ENCODE measurements around the gene ANKS1B. TPM values are rescaled to one million over a fixed set of nuclear protein-coding genes. Genes with fewer than 3 reads are reported as not detected.

The ANKS1B gene
- total RNA-seq, 1 experiment from 2014 or later, result 5.8 TPM

DNA sequence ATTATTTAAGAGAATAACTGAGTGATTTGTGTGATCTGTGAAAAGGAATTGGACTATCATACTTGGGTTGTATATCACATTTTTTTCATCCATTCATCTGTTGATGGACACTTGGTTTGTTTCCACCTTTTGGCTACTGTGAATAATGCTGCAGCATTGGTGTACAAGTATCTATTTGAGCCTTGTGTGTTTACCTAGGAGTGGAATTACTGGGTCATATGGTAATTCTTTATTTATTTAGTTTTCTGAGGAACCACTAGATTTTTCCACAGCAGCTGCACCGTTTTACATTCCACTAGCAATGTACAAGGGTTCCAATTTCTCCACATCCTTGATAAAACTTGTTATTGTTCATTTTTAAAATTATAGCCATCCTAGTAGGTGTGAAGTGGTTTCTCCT lies 1283.6 kb downstream of the ANKS1B start:
- POLR2A ChIA-PET, result no interaction called here
- Mint-ChIP-seq H3K4me3 (no peak overlapping the region), H3K27me3 (ENCODE audit: low read depth) (peaks cover 37% of the 10 kb centered on the region), H3K4me1 (peaks cover 19% of the 10 kb centered on the region), H3K36me3 (peaks cover 9% of the 10 kb centered on the region; the same call in 1 of the 2 replicates), H3K27ac (no peak overlapping the region), H3K9me3 (no peaks in the 10 kb centered on the region)
- CTCF ChIA-PET, result no interaction called here
- TF ChIP-seq, protein P1, sequence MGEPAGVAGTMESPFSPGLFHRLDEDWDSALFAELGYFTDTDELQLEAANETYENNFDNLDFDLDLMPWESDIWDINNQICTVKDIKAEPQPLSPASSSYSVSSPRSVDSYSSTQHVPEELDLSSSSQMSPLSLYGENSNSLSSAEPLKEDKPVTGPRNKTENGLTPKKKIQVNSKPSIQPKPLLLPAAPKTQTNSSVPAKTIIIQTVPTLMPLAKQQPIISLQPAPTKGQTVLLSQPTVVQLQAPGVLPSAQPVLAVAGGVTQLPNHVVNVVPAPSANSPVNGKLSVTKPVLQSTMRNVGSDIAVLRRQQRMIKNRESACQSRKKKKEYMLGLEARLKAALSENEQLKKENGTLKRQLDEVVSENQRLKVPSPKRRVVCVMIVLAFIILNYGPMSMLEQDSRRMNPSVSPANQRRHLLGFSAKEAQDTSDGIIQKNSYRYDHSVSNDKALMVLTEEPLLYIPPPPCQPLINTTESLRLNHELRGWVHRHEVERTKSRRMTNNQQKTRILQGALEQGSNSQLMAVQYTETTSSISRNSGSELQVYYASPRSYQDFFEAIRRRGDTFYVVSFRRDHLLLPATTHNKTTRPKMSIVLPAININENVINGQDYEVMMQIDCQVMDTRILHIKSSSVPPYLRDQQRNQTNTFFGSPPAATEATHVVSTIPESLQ (CRISPR knock-in tag; IDR thresholded peaks at IDR 0.05), result no peak
- TF ChIP-seq NFYB (CRISPR knock-in tag; conservative IDR thresholded peaks at IDR 0.05; ENCODE audit: low read depth), result no peak
- no peak for TF ChIP-seq AFF4 (CRISPR knock-in tag; IDR thresholded peaks at IDR 0.05; ENCODE audit: borderline replicate concordance)
- no peak for TF ChIP-seq SP1 (CRISPR knock-in tag; conservative IDR thresholded peaks at IDR 0.05)
- no peak for TF ChIP-seq ZNF232 (CRISPR knock-in tag; IDR thresholded peaks at IDR 0.05)
- no peak for TF ChIP-seq FOXJ3 (CRISPR knock-in tag; IDR thresholded peaks at IDR 0.05; ENCODE audit: borderline replicate concordance)
- no peak for TF ChIP-seq RORB (CRISPR knock-in tag; IDR thresholded peaks at IDR 0.05)
- TF ChIP-seq JUN (CRISPR knock-in tag; IDR thresholded peaks at IDR 0.05), result no peak
- no peak for TF ChIP-seq ATF3 (CRISPR knock-in tag; conservative IDR thresholded peaks at IDR 0.05)
- TF ChIP-seq ZNF219 (CRISPR knock-in tag; IDR thresholded peaks at IDR 0.05; ENCODE audit: borderline replicate concordance), result no peak
- TF ChIP-seq CBFB (CRISPR knock-in tag; IDR thresholded peaks at IDR 0.05; ENCODE audit: low read depth), result no peak
- TF ChIP-seq ELF4 (CRISPR knock-in tag; IDR thresholded peaks at IDR 0.05; ENCODE audit: low read depth), result no peak
- TF ChIP-seq TEAD1 (CRISPR knock-in tag; IDR thresholded peaks at IDR 0.05), result no peak
- no peak for TF ChIP-seq TCF7 (CRISPR knock-in tag; IDR thresholded peaks at IDR 0.05; ENCODE audit: low read depth)
- TF ChIP-seq IRF1 (CRISPR knock-in tag; IDR thresholded peaks at IDR 0.05), result no peak
- no peak for TF ChIP-seq ZNF671 (CRISPR knock-in tag; IDR thresholded peaks at IDR 0.05)
- TF ChIP-seq, protein P2, sequence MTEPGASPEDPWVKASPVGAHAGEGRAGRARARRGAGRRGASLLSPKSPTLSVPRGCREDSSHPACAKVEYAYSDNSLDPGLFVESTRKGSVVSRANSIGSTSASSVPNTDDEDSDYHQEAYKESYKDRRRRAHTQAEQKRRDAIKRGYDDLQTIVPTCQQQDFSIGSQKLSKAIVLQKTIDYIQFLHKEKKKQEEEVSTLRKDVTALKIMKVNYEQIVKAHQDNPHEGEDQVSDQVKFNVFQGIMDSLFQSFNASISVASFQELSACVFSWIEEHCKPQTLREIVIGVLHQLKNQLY (CRISPR knock-in tag; IDR thresholded peaks at IDR 0.05), result no peak
- no peak for DNase-seq (ENCODE audit: low spot score)
- no peak for ATAC-seq

DNA sequence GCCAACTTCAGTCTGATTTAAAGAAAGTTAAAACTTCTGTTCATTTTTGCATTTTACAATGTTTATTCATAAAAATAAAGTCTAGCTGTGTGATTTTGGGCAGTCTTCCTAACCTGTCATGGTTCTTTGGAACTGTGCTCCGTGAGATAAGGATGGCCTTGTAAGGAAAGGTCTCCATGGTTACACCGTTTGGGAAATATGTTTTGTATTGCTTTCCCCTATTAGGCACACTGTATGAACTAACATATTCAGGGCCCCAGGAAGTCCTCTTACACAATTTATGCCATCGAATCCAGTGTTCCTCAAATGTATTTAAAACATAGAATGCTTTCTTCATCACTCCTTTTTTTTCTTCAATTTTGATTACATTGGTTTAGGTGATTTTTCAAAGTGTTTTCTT lies 1285.2 kb downstream of the ANKS1B start:
- ChIA-PET CTCF (interaction anchor here (0.6 to 1.0 kb wide), 3 partner anchors 12 to 299 kb away, joined by 3 read pairs; no protein-coding TSS in a partner anchor), POLR2A (no interaction called here)
- ATAC-seq, result no peak
- peaks cover 13% of the 10 kb centered on the region; the same call in 1 of the 2 replicates for H3K36me3 Mint-ChIP-seq
- H3K9me3 Mint-ChIP-seq, result no peaks in the 10 kb centered on the region
- DNase-seq (ENCODE audit: low spot score), result no peak
- no peak overlapping the region for H3K27ac Mint-ChIP-seq
- H3K4me1 Mint-ChIP-seq, result peaks cover 28% of the 10 kb centered on the region
- no peak overlapping the region for H3K4me3 Mint-ChIP-seq
- peaks cover 46% of the 10 kb centered on the region for H3K27me3 Mint-ChIP-seq (ENCODE audit: low read depth)
- TF ChIP-seq CBFB (CRISPR knock-in tag; IDR thresholded peaks at IDR 0.05; ENCODE audit: low read depth), result no peak
- TF ChIP-seq JUN (CRISPR knock-in tag; IDR thresholded peaks at IDR 0.05), result no peak
- no peak for TF ChIP-seq JAZF1 (CRISPR knock-in tag; IDR thresholded peaks at IDR 0.05)
- TF ChIP-seq MYBL2 (CRISPR knock-in tag; IDR thresholded peaks at IDR 0.05), result no peak
- no peak for TF ChIP-seq PRDM15 (CRISPR knock-in tag; IDR thresholded peaks at IDR 0.05)
